SK-N-SH (cell line): ENCODE measurements around the gene STIM1. TPM values are rescaled to one million over a fixed set of nuclear protein-coding genes. Genes with fewer than 3 reads are reported as not detected.

Experiments
- CTCF ChIA-PET: fragments of 300-600, 350-600 bp; formaldehyde crosslinking; extraction: SDS; loops from one replicate; lab custom pipeline; 2021; lab: Yijun Ruan, JAX
- POLR2A ChIA-PET: fragments of 350-600 bp; sonication (Branson Sonifier 250); formaldehyde crosslinking; extraction: SDS; loops from one replicate; lab custom pipeline; 2020; ENCODE audit warnings: antibody characterized with exemption, inconsistent platforms; lab: Yijun Ruan, JAX
- DNase-seq: peaks from one replicate; pipeline ENCODE4 v3.0.0; 2012
- H2AFZ ChIP-seq: fragments of 200-600 bp; sonication (generic); 2 replicates; pipeline ENCODE4 v1.8.1; 2016; ENCODE audit warnings: antibody characterized with exemption, mild to moderate bottlenecking, low read depth
- H3F3A ChIP-seq: fragments of 200-600 bp; sonication (generic); replicated peaks from 2 replicates; pipeline ENCODE3; 2016; ENCODE audit warnings: antibody characterized with exemption, mild to moderate bottlenecking; ENCODE audit not compliant: insufficient read depth
- H3K27ac ChIP-seq, 2 experiments: fragments of 200-500 bp in 1 of 2; fragments of 200-600 bp in 1 of 2; sonication (Bioruptor generic) in 1 of 2; sonication (generic), shearing (Covaris generic) in 1 of 2; 2 replicates each; pipeline versions ENCODE4 v1.5.1 to v1.6.1; 2014 to 2016; ENCODE audit warnings: low read depth in 2 of 2, inconsistent platforms in 1 of 2, low read length in 1 of 2, mild to moderate bottlenecking in 1 of 2, mixed read lengths in 1 of 2
- H3K27me3 ChIP-seq: fragments of 200-600 bp; sonication (generic), shearing (Covaris generic); 2 replicates; pipeline ENCODE4 v1.6.1; 2016; ENCODE audit warnings: mixed run types; ENCODE audit not compliant: insufficient read depth
- H3K36me3 ChIP-seq, 2 experiments: fragments of 200-500 bp in 1 of 2; fragments of 200-600 bp in 1 of 2; sonication (Bioruptor generic) in 1 of 2; sonication (generic) in 1 of 2; replicated peaks in 1 of 2; 2 replicates each; pipeline versions ENCODE3 to v1.5.1; 2014 to 2016; ENCODE audit warnings: low read length in 1 of 2, mild to moderate bottlenecking in 1 of 2; ENCODE audit not compliant: insufficient read depth in 2 of 2, control insufficient read depth in 1 of 2
- H3K4me1 ChIP-seq, 2 experiments: fragments of 200-500 bp in 1 of 2; fragments of 200-600 bp in 1 of 2; sonication (Bioruptor generic) in 1 of 2; sonication (generic), shearing (Covaris generic) in 1 of 2; 2 replicates each; pipeline versions ENCODE4 v1.5.1 to v1.6.1; 2014 to 2016; ENCODE audit warnings: low read depth in 1 of 2, low read length in 1 of 2, mixed run types in 1 of 2; ENCODE audit not compliant: insufficient read depth in 2 of 2, control insufficient read depth in 1 of 2
- H3K4me2 ChIP-seq: fragments of 200-600 bp; sonication (generic), shearing (Covaris generic); 2 replicates; pipeline ENCODE4 v1.6.1; 2017; ENCODE audit warnings: mixed run types
- H3K4me3 ChIP-seq, 2 experiments: fragments of 200-500 bp in 1 of 2; fragments of 200-600 bp in 1 of 2; sonication (Bioruptor generic) in 1 of 2; sonication (generic), shearing (Covaris generic) in 1 of 2; 2 replicates each; pipeline versions ENCODE4 v1.5.1 to v1.8.1; 2014 to 2016; ENCODE audit warnings: low read depth in 2 of 2, inconsistent platforms in 1 of 2, low read length in 1 of 2, mild to moderate bottlenecking in 1 of 2, mixed read lengths in 1 of 2, moderate library complexity in 1 of 2
- H3K79me2 ChIP-seq: fragments of 200-600 bp; sonication (generic); 2 replicates; pipeline ENCODE4 v1.8.1; 2017; ENCODE audit warnings: mild to moderate bottlenecking; ENCODE audit not compliant: insufficient read depth
- H3K9ac ChIP-seq: fragments of 200-600 bp; sonication (generic); 2 replicates; pipeline ENCODE4 v1.6.1; 2017; ENCODE audit warnings: mixed run types
- H3K9me2 ChIP-seq: fragments of 200-600 bp; sonication (generic); 2 replicates; pipeline ENCODE4 v1.6.1; 2017; ENCODE audit warnings: mixed run types
- H3K9me3 ChIP-seq: fragments of 200-600 bp; sonication (generic); 2 replicates; pipeline ENCODE4 v1.6.1; 2017; ENCODE audit warnings: mixed run types, mild to moderate bottlenecking, moderate library complexity
- H4K20me1 ChIP-seq: fragments of 200-600 bp; sonication (generic); 2 replicates; pipeline ENCODE4 v1.6.1; 2017; ENCODE audit warnings: mild to moderate bottlenecking, mixed run types; ENCODE audit not compliant: insufficient read depth
- CHD2 ChIP-seq: fragments of 150-350 bp; IDR thresholded peaks from 2 replicates; pipeline ENCODE4 v1.6.1; 2018; ENCODE audit warnings: low read length; ENCODE audit not compliant: partially characterized antibody
- CTCF ChIP-seq: fragments of 200-600 bp; sonication (generic); IDR thresholded peaks from 2 replicates; pipeline ENCODE4 v1.6.1; 2017; ENCODE audit warnings: antibody characterized with exemption, mild to moderate bottlenecking, moderate library complexity
- ELF1 ChIP-seq: IDR thresholded peaks from 2 replicates; pipeline ENCODE4 v1.4.0; 2012
- EP300 ChIP-seq, 2 experiments: IDR thresholded peaks; 2 replicates each; pipeline versions ENCODE4 v1.4.0 to v1.6.1; 2012; ENCODE audit warnings: borderline replicate concordance in 1 of 2, low read depth in 1 of 2, low read length in 1 of 2
- EZH2phosphoT487 ChIP-seq: fragments of 200-600 bp; sonication (generic); IDR thresholded peaks from 2 replicates; pipeline ENCODE4 v1.6.1; 2017; ENCODE audit warnings: low read depth, mixed run types, mild to moderate bottlenecking, antibody characterized with exemption, moderate library complexity, borderline replicate concordance
- FOSL2 ChIP-seq: IDR thresholded peaks from 2 replicates; pipeline ENCODE4 v1.4.0; 2012; ENCODE audit warnings: low read depth, mild to moderate bottlenecking, moderate library complexity, borderline replicate concordance
- FOXJ3 ChIP-seq: sonication (generic); formaldehyde crosslinking; IDR thresholded peaks from 2 replicates; pipeline ENCODE4 v1.5.1; 2020; ENCODE audit warnings: mild to moderate bottlenecking, missing genetic modification reagents
- FOXM1 ChIP-seq: IDR thresholded peaks from 2 replicates; pipeline ENCODE4 v1.4.0; 2012; ENCODE audit warnings: low read depth, mild to moderate bottlenecking
- GABPA ChIP-seq: IDR thresholded peaks from 2 replicates; pipeline ENCODE4 v1.4.0; 2012; ENCODE audit warnings: low read depth, mild to moderate bottlenecking
- IRF3 ChIP-seq: fragments of 150-350 bp; IDR thresholded peaks from 2 replicates; pipeline ENCODE4 v1.6.1; 2016; ENCODE audit warnings: mild to moderate bottlenecking, low read depth, low read length
- MAX ChIP-seq: IDR thresholded peaks from 2 replicates; pipeline ENCODE4 v1.4.0; 2012; ENCODE audit warnings: low read depth
- MEF2A ChIP-seq: IDR thresholded peaks from 2 replicates; pipeline ENCODE4 v1.4.0; 2012; ENCODE audit warnings: low read depth, borderline replicate concordance
- NFIC ChIP-seq: IDR thresholded peaks from 2 replicates; pipeline ENCODE4 v1.4.0; 2012; ENCODE audit warnings: borderline replicate concordance
- PBX3 ChIP-seq: IDR thresholded peaks from 2 replicates; pipeline ENCODE4; 2012
- RAD21 ChIP-seq: IDR thresholded peaks from 2 replicates; pipeline ENCODE4 v1.6.1; 2012; ENCODE audit warnings: mild to moderate bottlenecking, low read length
- RCOR1 ChIP-seq: fragments of 150-350 bp; IDR thresholded peaks from 2 replicates; pipeline ENCODE4 v1.6.1; 2017; ENCODE audit warnings: antibody characterized with exemption, low read length
- REST ChIP-seq: IDR thresholded peaks from 2 replicates; pipeline ENCODE4 v1.6.1; 2012; ENCODE audit warnings: mild to moderate bottlenecking, low read depth, low read length, moderate library complexity
- SMC3 ChIP-seq: IDR thresholded peaks from 2 replicates; pipeline ENCODE4 v1.6.1; 2012; ENCODE audit warnings: low read depth, low read length, improper control_type of control experiment
- TAF1 ChIP-seq: IDR thresholded peaks from 2 replicates; pipeline ENCODE4 v1.6.1; 2012; ENCODE audit warnings: low read depth, mild to moderate bottlenecking, low read length, moderate library complexity, borderline replicate concordance
- TCF12 ChIP-seq: IDR thresholded peaks from 2 replicates; pipeline ENCODE4 v1.4.0; 2012
- TEAD4 ChIP-seq: IDR thresholded peaks from 2 replicates; pipeline ENCODE4 v1.4.0; 2012; ENCODE audit warnings: mild to moderate bottlenecking, borderline replicate concordance; ENCODE audit not compliant: insufficient read depth
- USF1 ChIP-seq: IDR thresholded peaks from 2 replicates; pipeline ENCODE4 v1.4.0; 2012; ENCODE audit warnings: low read depth, borderline replicate concordance
- USF2 ChIP-seq: fragments of 150-350 bp; IDR thresholded peaks from 2 replicates; pipeline ENCODE4 v1.6.1; 2017; ENCODE audit warnings: antibody characterized with exemption, low read length, low read depth, borderline replicate concordance
- whole genome bisulfite sequencing: methylation state at CpG from one replicate; pipeline ENCODE4 v1.1.6; 2017; ENCODE audit warnings: low lambda C conversion rate; 5-methylcytosine and 5-hydroxymethylcytosine counted together
- polyA plus RNA-seq, 3 experiments: library from polyadenylated mRNA; depleted of rRNA; stranded (reverse); fragments of >200 nt; gene quantifications; 2 replicates each; pipeline ENCODE4 v1.2.3, GENCODE V29; 2012

The STIM1 gene
- polyA plus RNA-seq, 1 of the 3 experiments (the other 2 are of a cell fraction): 29.5 TPM

- TF ChIP-seq REST (no peak), FOSL2 (no peak), EP300 (IDR thresholded peaks at IDR 0.05; ENCODE audit: borderline replicate concordance in 1 of 2, low read depth in 1 of 2, low read length in 1 of 2) (no peak), IRF3 (no peak), FOXJ3 (CRISPR knock-in tag) (no peak), MEF2A (no peak), CHD2 (no peak), EZH2phosphoT487 (no peak), TCF12 (no peak)
Observed at GRCh38 chr11:3985631-3986030, 130.2 kb downstream of the STIM1 start (continued).

- Histone ChIP-seq H3K4me2 (no peak overlapping the region), H3K36me3 (no peaks in the 10 kb centered on the region), H3K9ac (no peak overlapping the region), H3K9me3 (no peaks in the 10 kb centered on the region), H3K27ac (no peak overlapping the region), H3K79me2 (no peaks in the 10 kb centered on the region), H3K4me3 (no peak overlapping the region), H3K9me2 (no peaks in the 10 kb centered on the region), H3F3A (no peaks in the 10 kb centered on the region), H4K20me1 (no peaks in the 10 kb centered on the region), H3K27me3 (no peaks in the 10 kb centered on the region), H3K4me1 (peaks cover 0 to 2% of the 10 kb centered on the region in 2 experiments; a peak in 1 of 4 replicates), H2AFZ (no peak overlapping the region)
- 76% methylated on average over 1 of the region's 1 CpG for WGBS
- POLR2A ChIA-PET: no interaction called here
- CTCF ChIA-PET: no interaction called here
- no peak for DNase-seq
- no peak for TF ChIP-seq EZH2phosphoT487
- no peak for TF ChIP-seq RAD21
- TF ChIP-seq USF2: no peak
- no peak for TF ChIP-seq RCOR1
- no peak for TF ChIP-seq NFIC
- no peak for TF ChIP-seq CTCF
- TF ChIP-seq ELF1: no peak
- no peak for TF ChIP-seq PBX3
- TF ChIP-seq TEAD4: no peak
- no peak for TF ChIP-seq GABPA
- TF ChIP-seq CHD2: no peak
- no peak for TF ChIP-seq USF1
- no peak for TF ChIP-seq MAX
- TF ChIP-seq MEF2A: no peak
- no peak for TF ChIP-seq FOXM1
- no peak for TF ChIP-seq TAF1
- no peak for TF ChIP-seq SMC3
Observed at GRCh38 chr11:3986301-3986700, 130.8 kb downstream of the STIM1 start.
